ENCODE data around the gene PTPRC.

- TF ChIP-seq POLR2A (IDR thresholded peaks at IDR 0.05; ENCODE audit: low read depth, low read length) (no peak), TAF1 (IDR thresholded peaks at IDR 0.05; ENCODE audit: borderline replicate concordance, low read depth, low read length) (no peak)
Measured at GRCh38 chr1:198678301-198678836, 39.5 kb downstream of the PTPRC start.

Data from GM12892 (cell line).